Skeletal muscle cell (primary cell): Measurements from ENCODE around the gene NOB1.

Source experiments
- DNase-seq: peaks from one replicate; pipeline ENCODE4 v3.0.0-alpha.2; 2010; ENCODE audit warnings: low read depth
- H3K4me3 ChIP-seq: 2 replicates; pipeline ENCODE4 v1.5.1; 2011; ENCODE audit warnings: low read depth, mild to moderate bottlenecking, control low read depth, low read length, moderate library complexity

The NOB1 gene

DNA sequence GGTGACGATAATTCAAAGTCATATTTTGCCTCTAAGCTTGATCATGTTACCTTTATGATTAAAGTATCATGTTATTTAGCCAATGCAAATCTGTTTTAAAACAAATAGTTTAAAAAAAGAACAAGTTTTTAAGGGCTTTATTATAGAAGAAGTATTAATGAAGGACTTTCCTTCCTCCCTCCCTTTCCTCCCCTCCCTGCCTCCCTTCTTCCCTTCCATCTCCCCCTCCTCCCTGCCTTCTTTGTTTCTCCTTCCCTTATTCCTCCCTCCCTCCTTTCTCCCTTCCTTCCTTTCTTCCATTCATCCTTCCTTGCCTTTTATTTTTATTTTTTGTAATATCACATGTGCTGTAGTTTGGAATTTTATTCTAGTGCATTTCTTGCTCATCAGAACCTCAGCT is 54.8 kb downstream of the NOB1 start:
- no peak overlapping the region for H3K4me3 ChIP-seq
- no peak for DNase-seq

DNA sequence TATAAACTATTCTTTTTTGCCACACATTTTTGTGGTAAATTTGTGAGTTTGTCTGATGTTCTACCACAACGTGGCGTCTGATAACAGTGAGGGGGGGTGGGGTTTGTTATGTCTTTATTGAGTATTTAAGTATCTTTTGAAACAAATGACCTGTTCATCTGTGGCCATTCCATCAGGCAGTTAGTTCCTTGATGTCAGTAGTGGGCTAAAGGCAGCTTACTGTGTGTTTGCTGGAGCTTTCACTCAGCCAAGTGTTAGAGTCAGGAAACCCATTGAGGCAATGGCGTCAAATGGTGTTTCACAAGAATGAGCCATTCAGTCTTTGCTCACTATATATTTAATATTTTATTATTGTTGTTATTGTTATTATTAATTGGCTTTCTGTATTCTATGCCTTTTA is 56.3 kb downstream of the NOB1 start:
- DNase-seq = no peak
- no peak overlapping the region for H3K4me3 ChIP-seq

- no peak for DNase-seq
- no peak overlapping the region for H3K4me3 ChIP-seq
Observed at GRCh38 chr16:69693916-69694315, 60.8 kb downstream of the NOB1 start.

- peak; percentile 11 for DNase-seq
- H3K4me3 ChIP-seq = no peak overlapping the region
Observed at GRCh38 chr16:69691980-69692911, 62.5 kb downstream of the NOB1 start.
